Loucy (cell line): Measurements from ENCODE around the gene AGRN.
"Not testable (repeated sequence)": the region's sequence is repeated elsewhere in the genome, so short reads cannot be mapped to it uniquely, and the experiment has no call there.

ENCODE experiments used
- CTCF ChIP-seq: fragments of 200-600 bp; sonication (generic); conservative IDR thresholded peaks from 2 replicates; pipeline ENCODE4 v1.5.1; 2014; ENCODE audit warnings: mild to moderate bottlenecking, antibody characterized with exemption, low read length
- EZH2phosphoT487 ChIP-seq: fragments of 200-600 bp; IDR thresholded peaks from 2 replicates; pipeline ENCODE4 v1.6.1; 2018; ENCODE audit warnings: antibody characterized with exemption, mild to moderate bottlenecking, moderate library complexity, borderline replicate concordance

- TF ChIP-seq CTCF, EZH2phosphoT487: not testable (repeated sequence)
Observed at GRCh38 chr1:1010131-1010530, 9.8 kb upstream of the AGRN start.
